H9 (cell line): ENCODE results near the gene SLC46A1. TPM values are rescaled to one million over a fixed set of nuclear protein-coding genes. Genes with fewer than 3 reads are reported as not detected.
A peak's percentile ranks its signal among the peaks of the same experiment; 100 is the strongest.

ENCODE experiments used
- DNase-seq: peaks from one replicate; pipeline ENCODE4 v3.0.0-alpha.2; 2017
- H2AFZ ChIP-seq: one replicate; pipeline ENCODE4 v1.6.1; 2013; ENCODE audit warnings: mild to moderate bottlenecking, low read length, control low read depth, moderate library complexity
- H2AK5ac ChIP-seq: 2 replicates; pipeline ENCODE4 v1.6.1; 2013; ENCODE audit warnings: low read length, control low read depth, mixed read lengths; ENCODE audit not compliant: insufficient read length
- H2BK120ac ChIP-seq: one replicate; pipeline ENCODE4 v1.6.1; 2013; ENCODE audit warnings: low read depth, mild to moderate bottlenecking, low read length, control low read depth, inconsistent platforms; ENCODE audit not compliant: poor library complexity, severe bottlenecking
- H2BK12ac ChIP-seq: 2 replicates; pipeline ENCODE4 v1.6.1; 2013; ENCODE audit warnings: low read length, control low read depth, mixed read lengths, low read depth; ENCODE audit not compliant: insufficient read length
- H2BK15ac ChIP-seq: 2 replicates; pipeline ENCODE4 v1.6.1; 2013; ENCODE audit warnings: low read depth, low read length, control low read depth
- H2BK20ac ChIP-seq: one replicate; pipeline ENCODE4 v1.6.1; 2013; ENCODE audit warnings: low read depth, mild to moderate bottlenecking, low read length, control low read depth, inconsistent platforms; ENCODE audit not compliant: poor library complexity, severe bottlenecking
- H2BK5ac ChIP-seq: 2 replicates; pipeline ENCODE4 v1.6.1; 2013; ENCODE audit warnings: low read length, control low read depth, mixed read lengths; ENCODE audit not compliant: insufficient read length
- H3K14ac ChIP-seq: 2 replicates; pipeline ENCODE4 v1.6.1; 2013; ENCODE audit warnings: low read length, control low read depth; ENCODE audit not compliant: insufficient read depth
- H3K18ac ChIP-seq: 2 replicates; pipeline ENCODE4 v1.6.1; 2013; ENCODE audit warnings: low read depth, mild to moderate bottlenecking, mixed read lengths, low read length, control low read depth; ENCODE audit not compliant: insufficient read length
- H3K23ac ChIP-seq: 2 replicates; pipeline ENCODE4 v1.6.1; 2013; ENCODE audit warnings: low read length, control low read depth, mixed read lengths, low read depth; ENCODE audit not compliant: insufficient read length
- H3K23me2 ChIP-seq: 2 replicates; pipeline ENCODE4 v1.6.1; 2013; ENCODE audit warnings: low read depth, mild to moderate bottlenecking, mixed read lengths, low read length, control low read depth; ENCODE audit not compliant: insufficient read length, poor library complexity, severe bottlenecking
- H3K27ac ChIP-seq: 2 replicates; pipeline ENCODE4 v1.5.1; 2013; ENCODE audit warnings: low read length, control low read depth, mixed read lengths, low read depth; ENCODE audit not compliant: insufficient read length
- H3K27me3 ChIP-seq: 2 replicates; pipeline ENCODE4 v1.6.1; 2013; ENCODE audit warnings: low read length, control low read depth, inconsistent platforms; ENCODE audit not compliant: insufficient read depth
- H3K4ac ChIP-seq: 2 replicates; pipeline ENCODE4 v1.6.1; 2013; ENCODE audit warnings: low read depth, mild to moderate bottlenecking, control low read depth, inconsistent platforms, low read length, moderate library complexity
- H3K4me1 ChIP-seq: 2 replicates; pipeline ENCODE4 v1.6.1; 2013; ENCODE audit warnings: low read length, control low read depth, inconsistent platforms; ENCODE audit not compliant: insufficient read depth
- H3K4me2 ChIP-seq: 2 replicates; pipeline ENCODE4 v1.6.1; 2013; ENCODE audit warnings: low read length, control low read depth, mixed read lengths; ENCODE audit not compliant: insufficient read length, insufficient read depth
- H3K56ac ChIP-seq: 2 replicates; pipeline ENCODE4 v1.6.1; 2013; ENCODE audit warnings: low read depth, mild to moderate bottlenecking, mixed read lengths, low read length, control low read depth; ENCODE audit not compliant: insufficient read length
- H3K79me1 ChIP-seq: 2 replicates; pipeline ENCODE4 v1.6.1; 2013; ENCODE audit warnings: low read depth, mild to moderate bottlenecking, moderate library complexity, low read length, control low read depth, inconsistent platforms; ENCODE audit not compliant: insufficient read depth, poor library complexity, severe bottlenecking
- H3K79me2 ChIP-seq: 2 replicates; pipeline ENCODE4 v1.6.1; 2013; ENCODE audit warnings: low read length, control low read depth, inconsistent platforms; ENCODE audit not compliant: insufficient read depth
- H3K9ac ChIP-seq: 2 replicates; pipeline ENCODE4 v1.6.1; 2013; ENCODE audit warnings: low read length, control low read depth, mixed read lengths; ENCODE audit not compliant: insufficient read length; ENCODE audit errors: extremely low read depth
- H3K9me3 ChIP-seq: one replicate; pipeline ENCODE4 v1.6.1; 2013; ENCODE audit warnings: low read depth, low read length, inconsistent platforms; ENCODE audit not compliant: control insufficient read depth
- H3T11ph ChIP-seq: one replicate; pipeline ENCODE4 v1.6.1; 2013; ENCODE audit warnings: mild to moderate bottlenecking, low read length, control low read depth, inconsistent platforms
- H4K20me1 ChIP-seq: one replicate; pipeline ENCODE4 v1.6.1; 2013; ENCODE audit not compliant: control insufficient read depth, insufficient read length, insufficient read depth
- H4K5ac ChIP-seq: 2 replicates; pipeline ENCODE4 v1.6.1; 2013; ENCODE audit warnings: low read depth, mild to moderate bottlenecking, mixed read lengths, low read length, control low read depth; ENCODE audit not compliant: insufficient read length
- H4K8ac ChIP-seq: replicated peaks from 2 replicates; pipeline ENCODE4 v1.6.1; 2013; ENCODE audit warnings: low read length, control low read depth, mixed read lengths, low read depth; ENCODE audit not compliant: insufficient read length
- H4K91ac ChIP-seq: 2 replicates; pipeline ENCODE4 v1.6.1; 2013; ENCODE audit warnings: low read depth, mild to moderate bottlenecking, moderate library complexity, mixed read lengths, low read length, control low read depth; ENCODE audit not compliant: insufficient read length
- H3K27ac Mint-ChIP-seq, 3 experiments: 2 replicates in 2 of 3; 3 replicates in 1 of 3; pipeline ENCODE4 v1.8.0; 2020 to 2021; ENCODE audit warnings: mixed read lengths in 3 of 3, mild to moderate bottlenecking in 1 of 3, moderate library complexity in 1 of 3
- H3K27me3 Mint-ChIP-seq: 2 replicates; pipeline ENCODE4 v1.8.0; 2021; ENCODE audit warnings: low read depth, mild to moderate bottlenecking, moderate library complexity, mixed read lengths
- H3K36me3 Mint-ChIP-seq, 3 experiments: 2 replicates in 2 of 3; 3 replicates in 1 of 3; pipeline ENCODE4 v1.8.0; 2020 to 2021; ENCODE audit warnings: low read depth in 3 of 3, mixed read lengths in 3 of 3; ENCODE audit not compliant: insufficient read depth in 1 of 3
- H3K4me1 Mint-ChIP-seq, 2 experiments: 2 replicates each; pipeline ENCODE4 v1.8.0; 2020; ENCODE audit warnings: mixed read lengths in 2 of 2
- H3K4me3 Mint-ChIP-seq, 2 experiments: 2 replicates in 1 of 2; 3 replicates in 1 of 2; pipeline ENCODE4 v1.8.0; 2020 to 2021; ENCODE audit warnings: mild to moderate bottlenecking in 2 of 2, mixed read lengths in 2 of 2, moderate library complexity in 1 of 2
- H3K9me3 Mint-ChIP-seq, 2 experiments: 2 replicates in 1 of 2; 3 replicates in 1 of 2; pipeline ENCODE4 v1.8.0; 2020; ENCODE audit warnings: mild to moderate bottlenecking in 2 of 2, mixed read lengths in 2 of 2, moderate library complexity in 1 of 2
- WGBS: extraction: QIAGEN DNeasy Blood & Tissue Kit; methylation state at CpG from one replicate; pipeline ENCODE4 v1.1.7; 2013; ENCODE audit warnings: missing lambda C conversion rate, low lambda C conversion rate, mixed read lengths; ENCODE audit not compliant: insufficient read length; ENCODE audit errors: extremely low coverage; 5-methylcytosine and 5-hydroxymethylcytosine counted together
- microRNA-seq: library from miRNA; unstranded; fragments of <30 nt; microRNA quantifications from one replicate; pipeline ENCODE4, GENCODE V29; 2020; ENCODE audit warnings: borderline microRNAs expressed
- total RNA-seq: library from RNA; stranded (reverse); gene quantifications from 2 replicates; pipeline ENCODE4 v1.2.1, GENCODE V29; 2021
- TF ChIP-seq, protein P1 (sequence below): fragments of 200-600 bp; sonication (generic); conservative IDR thresholded peaks from 3 replicates; pipeline ENCODE4 v1.8.0; 2021; ENCODE audit warnings: antibody characterized with exemption, mild to moderate bottlenecking

SLC46A1 gene
- total RNA-seq, 1 experiment from 2014 or later, result 8.7 TPM

DNA sequence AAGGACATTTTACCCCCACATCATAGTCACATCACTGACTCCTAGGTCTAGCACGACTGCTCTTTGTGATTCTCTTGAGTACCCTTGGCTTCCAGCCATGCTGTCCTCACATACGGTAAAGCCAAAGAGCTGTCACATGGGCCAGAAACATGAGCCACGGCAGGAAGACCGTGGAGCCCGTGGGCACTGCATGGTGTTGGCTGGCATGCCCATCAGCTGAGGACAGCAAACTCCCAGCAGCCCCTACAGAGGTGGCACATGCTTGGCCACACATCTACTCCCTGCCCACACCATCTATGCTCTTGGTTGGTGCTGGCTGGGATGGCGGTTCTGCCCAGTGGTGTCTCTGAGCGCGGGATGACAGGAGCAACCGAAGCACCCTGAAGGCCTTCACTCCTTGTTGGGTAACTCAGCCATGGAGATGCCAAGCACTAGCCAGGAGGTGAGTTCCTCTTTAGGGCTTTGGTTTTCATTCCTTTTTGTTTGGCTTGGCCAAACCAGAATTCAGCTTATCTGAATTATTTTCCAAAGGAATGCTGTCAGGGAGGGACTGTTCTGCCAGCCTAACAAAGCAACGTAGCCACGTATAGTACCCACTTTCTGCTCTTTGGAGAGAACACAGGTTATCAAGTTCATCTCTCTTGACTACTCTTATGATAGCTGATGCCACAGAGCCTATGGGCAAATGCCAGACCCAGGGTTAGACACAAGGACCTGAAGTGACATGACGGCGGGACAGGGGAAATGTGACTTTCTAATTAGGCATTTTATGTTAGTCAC, 60.4 kb downstream of the SLC46A1 start:
- DNase-seq, result no peak
- no peaks in the 10 kb centered on the region for H3K79me2 ChIP-seq
- no peak overlapping the region for H3K4ac ChIP-seq
- H3K23me2 ChIP-seq, result no peaks in the 10 kb centered on the region
- no peak overlapping the region for H2AK5ac ChIP-seq
- H4K20me1 ChIP-seq, result no peaks in the 10 kb centered on the region
- Mint-ChIP-seq H3K27ac (peak overlapping the region in 2 of 3 experiments; percentile 65 to 73; a peak in 2 of 7 replicates), H3K4me1 (peaks cover 16 to 17% of the 10 kb centered on the region in 2 experiments), H3K9me3 (no peaks in the 10 kb centered on the region), H3K36me3 (peaks cover 24 to 82% (median 69%) of the 10 kb centered on the region in 3 experiments; a peak in 6 of 7 replicates), H3K27me3 (no peaks in the 10 kb centered on the region), H3K4me3 (no peak overlapping the region)
- no peak overlapping the region for H3K4me2 ChIP-seq
- no peaks in the 10 kb centered on the region for H3K4me1 ChIP-seq
- H4K91ac ChIP-seq, result no peak overlapping the region
- no peak overlapping the region for H2BK15ac ChIP-seq
- H3K27ac ChIP-seq, result no peak overlapping the region
- no peaks in the 10 kb centered on the region for H3K27me3 ChIP-seq
- H4K5ac ChIP-seq, result no peak overlapping the region
- no peak overlapping the region for H2BK20ac ChIP-seq
- no peak overlapping the region for H4K8ac ChIP-seq
- H2BK5ac ChIP-seq, result no peak overlapping the region
- no peaks in the 10 kb centered on the region for H3K9me3 ChIP-seq
- no peak overlapping the region for H3T11ph ChIP-seq
- no peak overlapping the region for H3K9ac ChIP-seq
- H3K14ac ChIP-seq, result no peak overlapping the region
- no peak overlapping the region for H2BK12ac ChIP-seq
- H2AFZ ChIP-seq, result no peak overlapping the region
- WGBS, result no CpG with 5 or more reads among the region's 13 CpGs
- no peak overlapping the region for H2BK120ac ChIP-seq
- no peak overlapping the region for H3K23ac ChIP-seq
- TF ChIP-seq, protein P1, sequence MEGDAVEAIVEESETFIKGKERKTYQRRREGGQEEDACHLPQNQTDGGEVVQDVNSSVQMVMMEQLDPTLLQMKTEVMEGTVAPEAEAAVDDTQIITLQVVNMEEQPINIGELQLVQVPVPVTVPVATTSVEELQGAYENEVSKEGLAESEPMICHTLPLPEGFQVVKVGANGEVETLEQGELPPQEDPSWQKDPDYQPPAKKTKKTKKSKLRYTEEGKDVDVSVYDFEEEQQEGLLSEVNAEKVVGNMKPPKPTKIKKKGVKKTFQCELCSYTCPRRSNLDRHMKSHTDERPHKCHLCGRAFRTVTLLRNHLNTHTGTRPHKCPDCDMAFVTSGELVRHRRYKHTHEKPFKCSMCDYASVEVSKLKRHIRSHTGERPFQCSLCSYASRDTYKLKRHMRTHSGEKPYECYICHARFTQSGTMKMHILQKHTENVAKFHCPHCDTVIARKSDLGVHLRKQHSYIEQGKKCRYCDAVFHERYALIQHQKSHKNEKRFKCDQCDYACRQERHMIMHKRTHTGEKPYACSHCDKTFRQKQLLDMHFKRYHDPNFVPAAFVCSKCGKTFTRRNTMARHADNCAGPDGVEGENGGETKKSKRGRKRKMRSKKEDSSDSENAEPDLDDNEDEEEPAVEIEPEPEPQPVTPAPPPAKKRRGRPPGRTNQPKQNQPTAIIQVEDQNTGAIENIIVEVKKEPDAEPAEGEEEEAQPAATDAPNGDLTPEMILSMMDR, result no peak
- no peaks in the 10 kb centered on the region for H3K79me1 ChIP-seq
- no peak overlapping the region for H3K18ac ChIP-seq
- no peak overlapping the region for H3K56ac ChIP-seq

Small RNA genes within 50 kb of the gene (microRNA-seq; reads per million reads assigned to microRNA genes)
- gene MIR4723, result 0.35 reads per million

Other genes starting within 250 kb of the SLC46A1 start
- gene TMEM97, start 87.0 kb downstream of the SLC46A1 start, total RNA-seq, result 116 and 121 TPM in 2 replicates
- gene IFT20, start 70.7 kb downstream of the SLC46A1 start, total RNA-seq, result 20.5 and 21.0 TPM in 2 replicates
- 18.4 and 21.8 TPM in 2 replicates for gene TNFAIP1, start 70.5 kb downstream of the SLC46A1 start, total RNA-seq
- 82.8 and 83.3 TPM in 2 replicates for gene POLDIP2, start 48.7 kb downstream of the SLC46A1 start, total RNA-seq
- gene SEBOX, start 41.0 kb downstream of the SLC46A1 start, total RNA-seq, result not detected in 2 replicates
- 0.13 TPM in 1 of 2 replicates, not detected in the other for gene VTN, start 35.9 kb downstream of the SLC46A1 start, total RNA-seq
- gene SARM1, start 34.5 kb downstream of the SLC46A1 start, total RNA-seq, result 5.1 and 5.4 TPM in 2 replicates
- gene SLC13A2, start 67.4 kb upstream of the SLC46A1 start, total RNA-seq, result not detected in 2 replicates
- not detected in 2 replicates for gene FOXN1, start 100.1 kb upstream of the SLC46A1 start, total RNA-seq
- 36.9 and 38.3 TPM in 2 replicates for gene UNC119, start 146.4 kb upstream of the SLC46A1 start, total RNA-seq
- gene PIGS, start 165.3 kb upstream of the SLC46A1 start, total RNA-seq, result 40.3 and 45.8 TPM in 2 replicates
- 53.2 and 58.0 TPM in 2 replicates for gene ALDOC, start 170.7 kb upstream of the SLC46A1 start, total RNA-seq
- gene SPAG5, start 192.8 kb upstream of the SLC46A1 start, total RNA-seq, result 114 and 122 TPM in 2 replicates
- gene RSKR, start 208.0 kb upstream of the SLC46A1 start, total RNA-seq, result 25.2 and 25.8 TPM in 2 replicates
- 137 and 142 TPM in 2 replicates for gene BLTP2, start 238.9 kb upstream of the SLC46A1 start, total RNA-seq